Nephron progenitor cell (in vitro differentiated cells): ENCODE results near the gene SEMA5B.

Source experiments
- DNase-seq: peaks from one replicate; pipeline ENCODE4 v3.0.0; 2021
- H3K27ac Mint-ChIP-seq: 2 replicates; pipeline ENCODE4 v1.8.0; 2021; ENCODE audit warnings: mild to moderate bottlenecking, moderate library complexity, mixed read lengths
- H3K27me3 Mint-ChIP-seq: 2 replicates; pipeline ENCODE4 v1.8.0; 2021; ENCODE audit warnings: mild to moderate bottlenecking, low read depth, mixed read lengths; ENCODE audit not compliant: poor library complexity
- H3K36me3 Mint-ChIP-seq: 2 replicates; pipeline ENCODE4 v1.8.0; 2021; ENCODE audit warnings: low read depth, mixed read lengths
- H3K4me1 Mint-ChIP-seq: 2 replicates; pipeline ENCODE4 v1.8.0; 2021; ENCODE audit warnings: mixed read lengths
- H3K4me3 Mint-ChIP-seq: 2 replicates; pipeline ENCODE4 v1.8.0; 2021; ENCODE audit warnings: mild to moderate bottlenecking, moderate library complexity, mixed read lengths
- H3K9me3 Mint-ChIP-seq: 2 replicates; pipeline ENCODE4 v1.8.0; 2021; ENCODE audit warnings: mild to moderate bottlenecking, moderate library complexity, mixed read lengths
- TF ChIP-seq, protein P1 (sequence below): fragments of 200-600 bp; sonication (generic); IDR thresholded peaks from 2 replicates; pipeline ENCODE4 v1.5.0; 2021; ENCODE audit warnings: antibody characterized with exemption

Gene SEMA5B

DNA sequence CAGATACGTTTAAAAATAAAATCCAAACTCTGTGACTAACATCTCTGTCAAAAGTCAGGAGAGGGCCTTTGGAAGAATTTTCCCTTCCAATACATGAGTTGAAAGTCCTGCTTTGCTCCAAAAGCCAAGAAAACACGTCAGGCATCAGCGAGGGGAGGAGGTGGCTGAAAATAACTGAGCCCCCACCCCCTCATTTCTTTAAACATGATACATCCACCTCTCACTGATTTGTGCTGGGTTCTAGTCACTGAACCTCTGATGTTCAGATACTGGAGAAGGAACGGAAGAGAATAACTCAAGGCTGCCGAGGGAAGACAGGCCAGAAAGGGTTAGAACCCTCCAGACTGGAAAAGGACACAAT lies 9.4 kb upstream of the SEMA5B start:
- H3K4me3 Mint-ChIP-seq: no peak overlapping the region
- TF ChIP-seq, protein P1, sequence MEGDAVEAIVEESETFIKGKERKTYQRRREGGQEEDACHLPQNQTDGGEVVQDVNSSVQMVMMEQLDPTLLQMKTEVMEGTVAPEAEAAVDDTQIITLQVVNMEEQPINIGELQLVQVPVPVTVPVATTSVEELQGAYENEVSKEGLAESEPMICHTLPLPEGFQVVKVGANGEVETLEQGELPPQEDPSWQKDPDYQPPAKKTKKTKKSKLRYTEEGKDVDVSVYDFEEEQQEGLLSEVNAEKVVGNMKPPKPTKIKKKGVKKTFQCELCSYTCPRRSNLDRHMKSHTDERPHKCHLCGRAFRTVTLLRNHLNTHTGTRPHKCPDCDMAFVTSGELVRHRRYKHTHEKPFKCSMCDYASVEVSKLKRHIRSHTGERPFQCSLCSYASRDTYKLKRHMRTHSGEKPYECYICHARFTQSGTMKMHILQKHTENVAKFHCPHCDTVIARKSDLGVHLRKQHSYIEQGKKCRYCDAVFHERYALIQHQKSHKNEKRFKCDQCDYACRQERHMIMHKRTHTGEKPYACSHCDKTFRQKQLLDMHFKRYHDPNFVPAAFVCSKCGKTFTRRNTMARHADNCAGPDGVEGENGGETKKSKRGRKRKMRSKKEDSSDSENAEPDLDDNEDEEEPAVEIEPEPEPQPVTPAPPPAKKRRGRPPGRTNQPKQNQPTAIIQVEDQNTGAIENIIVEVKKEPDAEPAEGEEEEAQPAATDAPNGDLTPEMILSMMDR: no peak
- H3K4me1 Mint-ChIP-seq: peaks cover 30% of the 10 kb centered on the region
- no peaks in the 10 kb centered on the region for H3K36me3 Mint-ChIP-seq
- no peak overlapping the region for H3K27ac Mint-ChIP-seq
- no peak for DNase-seq
- no peaks in the 10 kb centered on the region for H3K9me3 Mint-ChIP-seq
- H3K27me3 Mint-ChIP-seq: peaks cover 23% of the 10 kb centered on the region

DNA sequence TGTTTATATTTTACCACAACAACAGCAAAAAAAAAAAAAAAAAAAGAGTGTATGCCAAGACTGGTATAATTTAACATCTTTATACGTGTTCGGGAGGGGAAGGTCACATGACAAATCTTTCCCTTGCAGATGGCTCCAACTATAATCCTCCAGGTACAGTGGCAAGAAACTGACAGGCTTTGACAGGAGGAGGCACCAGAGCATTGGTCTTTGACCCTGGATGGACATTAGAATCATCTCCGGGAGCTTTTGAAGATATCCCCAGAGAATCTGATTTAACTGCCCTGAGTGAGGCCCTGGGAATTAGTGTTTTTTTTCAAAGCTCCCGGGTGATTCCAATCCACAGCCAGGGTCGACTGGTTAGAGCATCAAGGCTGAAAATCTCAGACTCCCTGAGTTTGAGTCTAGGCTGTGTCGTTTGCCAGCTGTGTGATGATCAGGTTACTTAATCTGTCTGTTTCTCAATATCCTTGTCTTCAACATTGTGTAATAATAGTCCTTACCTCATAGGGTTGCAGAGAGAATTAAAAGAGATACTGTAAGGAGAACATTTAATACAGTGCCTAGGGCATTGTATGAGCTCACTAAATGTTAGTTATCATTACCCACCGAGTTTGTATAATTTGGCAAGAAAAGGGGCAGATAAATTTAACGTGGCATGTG lies 8.9 kb upstream of the SEMA5B start:
- H3K4me3 Mint-ChIP-seq: no peak overlapping the region
- peaks cover 30% of the 10 kb centered on the region for H3K4me1 Mint-ChIP-seq
- no peak overlapping the region for H3K27ac Mint-ChIP-seq
- H3K27me3 Mint-ChIP-seq: peaks cover 20% of the 10 kb centered on the region
- no peaks in the 10 kb centered on the region for H3K36me3 Mint-ChIP-seq
- TF ChIP-seq, protein P1: no peak
- no peak for DNase-seq
- no peaks in the 10 kb centered on the region for H3K9me3 Mint-ChIP-seq

DNA sequence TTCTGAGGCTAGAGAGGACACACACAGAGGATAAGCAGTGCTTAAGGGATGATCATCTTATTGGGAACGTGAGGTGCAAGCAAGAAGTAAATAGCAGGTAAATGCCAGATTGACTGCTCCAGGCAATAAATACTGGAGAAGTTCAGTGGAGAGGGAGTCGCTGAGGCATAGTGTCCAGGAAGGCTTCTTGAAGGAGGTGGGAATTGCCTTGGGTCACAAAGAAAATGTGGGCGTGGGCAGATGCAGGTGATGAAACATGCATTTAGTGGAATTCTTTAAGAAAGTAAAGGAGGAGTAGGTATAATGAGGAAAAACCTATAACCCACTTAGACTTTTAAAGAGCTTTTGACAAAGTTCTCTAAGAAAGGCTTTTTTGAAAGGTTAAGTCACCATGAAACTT lies 7.4 kb upstream of the SEMA5B start:
- Mint-ChIP-seq H3K9me3 (no peaks in the 10 kb centered on the region), H3K36me3 (no peaks in the 10 kb centered on the region), H3K27ac (no peak overlapping the region), H3K4me1 (peaks cover 25% of the 10 kb centered on the region), H3K27me3 (peaks cover 21% of the 10 kb centered on the region), H3K4me3 (no peak overlapping the region)
- TF ChIP-seq, protein P1: no peak
- DNase-seq: no peak

DNA sequence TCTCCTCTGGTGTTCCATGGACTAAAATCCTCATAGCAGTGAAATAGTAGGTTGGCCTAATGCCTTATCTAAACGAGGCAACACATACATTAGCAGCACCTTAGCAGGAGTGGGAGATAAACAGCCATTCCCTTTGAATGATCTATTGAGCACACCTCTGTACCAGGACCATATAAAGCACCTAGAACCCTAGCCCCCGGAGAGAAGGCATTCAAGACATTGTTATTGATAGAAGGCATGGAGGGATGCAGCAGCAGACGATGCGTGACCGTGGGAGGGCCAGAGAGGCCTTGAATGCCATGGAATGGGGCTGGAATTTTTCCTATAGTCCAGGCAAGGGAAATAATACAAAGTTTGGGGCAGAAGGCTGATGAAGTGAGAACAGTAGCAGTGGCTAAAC lies 6.6 kb upstream of the SEMA5B start:
- Mint-ChIP-seq H3K4me1 (peaks cover 33% of the 10 kb centered on the region), H3K27me3 (peaks cover 26% of the 10 kb centered on the region), H3K9me3 (no peaks in the 10 kb centered on the region), H3K27ac (no peak overlapping the region), H3K36me3 (no peaks in the 10 kb centered on the region), H3K4me3 (no peak overlapping the region)
- no peak for DNase-seq
- TF ChIP-seq, protein P1: no peak

DNA sequence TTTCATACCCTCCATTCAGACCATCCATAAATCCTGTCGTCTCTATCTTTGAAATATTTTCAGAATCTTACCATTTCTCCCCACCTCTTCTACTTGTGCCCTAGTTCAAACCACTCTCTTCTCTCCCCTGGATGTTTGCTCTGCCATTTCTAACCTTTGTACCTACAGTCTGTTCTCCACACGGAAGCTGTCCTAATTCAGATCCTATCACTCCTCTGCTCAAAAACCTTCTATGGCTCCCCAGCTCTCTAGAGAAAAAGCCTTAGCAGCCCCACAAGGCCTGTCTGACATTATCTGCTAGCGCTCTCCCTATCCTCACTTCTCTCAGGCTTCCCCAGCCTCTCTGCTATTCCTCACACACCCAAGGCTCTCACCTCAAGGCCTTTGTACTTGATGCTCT lies 4.5 kb upstream of the SEMA5B start:
- no peak overlapping the region for H3K4me3 Mint-ChIP-seq
- H3K36me3 Mint-ChIP-seq: no peaks in the 10 kb centered on the region
- TF ChIP-seq, protein P1: no peak
- H3K9me3 Mint-ChIP-seq: no peaks in the 10 kb centered on the region
- H3K27me3 Mint-ChIP-seq: peaks cover 30% of the 10 kb centered on the region
- peaks cover 43% of the 10 kb centered on the region for H3K4me1 Mint-ChIP-seq
- DNase-seq: no peak
- no peak overlapping the region for H3K27ac Mint-ChIP-seq

DNA sequence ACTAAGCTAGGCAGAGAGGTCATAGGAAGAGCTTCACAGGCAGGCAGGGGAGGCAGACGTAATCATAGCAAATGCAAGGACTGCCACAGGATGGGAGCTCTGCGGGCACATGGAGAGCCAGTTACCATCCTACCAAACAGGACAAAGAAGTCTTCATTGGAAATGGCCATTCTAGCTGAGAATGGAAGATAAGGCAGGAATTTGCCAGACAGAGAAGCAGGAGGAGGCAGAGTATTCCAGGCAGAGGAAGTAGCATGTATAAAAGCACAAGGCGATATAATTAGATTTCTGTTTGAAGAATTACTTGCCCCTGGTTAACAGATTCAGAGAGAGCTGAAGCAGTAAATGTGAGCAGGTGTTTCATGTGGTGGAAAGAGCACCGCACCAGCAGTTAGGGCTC lies 3.5 kb upstream of the SEMA5B start:
- no peaks in the 10 kb centered on the region for H3K36me3 Mint-ChIP-seq
- H3K9me3 Mint-ChIP-seq: no peaks in the 10 kb centered on the region
- peaks cover 39% of the 10 kb centered on the region for H3K27me3 Mint-ChIP-seq
- peaks cover 36% of the 10 kb centered on the region for H3K4me1 Mint-ChIP-seq
- DNase-seq: no peak
- no peak overlapping the region for H3K27ac Mint-ChIP-seq
- TF ChIP-seq, protein P1: no peak
- H3K4me3 Mint-ChIP-seq: no peak overlapping the region
